GOT3 (cell line): ENCODE measurements around the gene ADARB1.

ENCODE experiments used
- DNase-seq: peaks from one replicate; lab custom pipeline; 2025; ENCODE audit warnings: mixed read lengths; lab: John Stamatoyannopoulos, UW

ADARB1 gene

DNA sequence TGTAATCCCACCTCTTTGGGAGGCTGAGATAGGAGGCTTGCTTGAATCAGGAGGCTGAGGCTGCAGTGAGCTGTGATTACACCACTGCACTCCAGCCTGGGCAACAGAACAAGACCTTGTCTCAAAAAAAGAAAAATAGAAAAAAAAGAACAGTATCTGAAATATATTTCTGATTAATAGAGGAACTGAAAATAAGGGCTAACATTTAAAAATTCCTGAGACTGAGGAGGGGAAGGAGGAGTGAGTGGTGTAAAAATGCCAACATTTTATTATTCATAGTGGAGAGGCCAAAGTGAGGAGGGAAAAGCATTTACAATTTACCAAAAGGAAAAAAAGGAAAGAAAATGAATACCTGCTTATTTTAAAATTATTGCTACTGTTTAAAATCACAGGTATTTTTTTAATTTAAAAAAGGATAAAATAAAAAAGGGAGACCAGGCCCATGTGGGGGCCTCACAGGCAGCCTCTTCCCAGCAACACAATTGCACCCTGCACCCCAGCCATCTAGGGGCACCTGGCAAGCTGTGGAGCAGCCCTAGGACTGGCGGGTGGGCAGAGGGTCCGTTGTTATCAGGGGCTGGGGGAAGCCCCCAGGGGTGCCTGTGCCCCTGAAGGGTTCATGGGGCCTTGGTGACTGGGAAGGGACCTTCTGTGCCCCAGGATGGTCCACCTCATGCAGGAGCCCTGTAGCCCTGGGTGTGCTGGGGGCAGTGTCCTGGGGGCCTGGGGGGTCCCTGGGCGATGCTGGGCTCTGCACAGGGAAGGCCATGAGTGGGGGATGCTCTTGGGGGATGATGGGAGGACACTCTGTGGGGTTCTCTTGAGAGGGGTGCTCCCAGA, 34.8 kb upstream of the ADARB1 start:
- no peak for DNase-seq

DNA sequence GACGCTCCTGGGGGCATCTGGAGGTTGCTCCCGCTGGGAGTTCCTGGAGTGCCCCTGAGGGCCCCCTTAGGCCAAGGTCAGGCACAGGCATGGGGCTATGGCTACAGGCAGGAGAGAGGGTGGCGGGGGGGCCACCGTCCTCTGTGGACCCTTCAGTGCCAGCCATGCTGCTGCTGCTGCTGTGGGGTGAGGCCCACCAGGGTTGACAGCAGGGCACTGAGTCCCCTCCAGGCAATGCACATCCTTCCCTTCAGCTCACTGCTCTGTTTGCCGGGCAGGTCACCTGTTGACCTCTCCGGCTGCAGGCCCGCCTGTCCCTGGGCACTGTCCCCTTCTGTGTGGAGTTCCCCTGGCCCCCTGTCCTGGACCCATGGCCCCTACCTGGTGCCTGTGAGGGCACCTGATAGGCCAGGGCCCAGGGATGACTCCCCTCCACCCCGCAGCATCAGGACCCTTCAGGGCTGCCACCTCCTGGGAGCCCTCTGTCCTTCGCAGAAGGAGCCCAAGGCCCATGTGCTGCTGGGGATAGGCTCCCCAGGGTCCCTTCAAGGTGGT, 34.1 kb upstream of the ADARB1 start:
- no peak for DNase-seq

DNA sequence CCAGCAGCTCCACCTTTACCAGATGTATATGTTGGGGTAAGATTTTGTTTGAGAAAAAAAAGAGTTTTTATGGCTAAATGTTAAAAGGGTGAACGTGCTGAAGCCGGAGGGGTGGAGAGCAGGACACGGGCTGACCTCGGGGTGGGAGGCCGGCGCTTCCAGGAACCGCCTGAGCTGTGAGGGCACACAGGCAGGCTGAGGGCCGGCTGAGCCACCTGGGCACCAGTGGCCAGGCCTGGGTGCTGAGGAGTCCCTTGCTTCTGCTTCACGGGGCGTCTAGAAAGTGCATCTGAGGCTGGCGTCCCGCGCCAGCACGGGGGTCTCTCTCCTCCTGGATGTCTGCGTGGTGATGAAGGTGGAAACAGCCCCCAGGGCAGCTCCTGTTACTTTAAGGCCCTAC, 33.6 kb upstream of the ADARB1 start:
- no peak for DNase-seq

DNA sequence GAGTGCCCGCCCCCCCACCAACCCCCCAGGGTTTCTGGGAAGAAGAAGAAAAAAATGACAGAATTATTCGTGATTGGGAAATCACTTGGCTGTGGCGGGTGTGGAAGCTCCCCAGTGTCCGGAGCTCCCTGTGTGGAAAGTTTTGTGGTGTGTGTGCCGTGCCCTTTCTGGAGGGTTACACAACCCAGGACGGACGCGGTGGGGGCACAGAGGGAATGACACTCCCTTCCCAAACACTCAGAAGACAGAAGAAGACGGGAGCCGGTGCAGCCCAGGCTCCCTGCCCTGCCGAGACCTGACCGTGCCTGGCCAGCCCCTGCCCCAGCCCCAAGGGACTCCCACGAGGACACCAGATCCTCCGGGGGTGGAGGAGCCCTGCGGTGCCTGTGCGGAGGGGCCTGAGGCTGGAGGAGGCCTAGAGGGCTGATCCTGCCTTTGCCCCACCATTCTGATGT, 33.0 kb upstream of the ADARB1 start:
- peak; percentile 22 for DNase-seq

DNA sequence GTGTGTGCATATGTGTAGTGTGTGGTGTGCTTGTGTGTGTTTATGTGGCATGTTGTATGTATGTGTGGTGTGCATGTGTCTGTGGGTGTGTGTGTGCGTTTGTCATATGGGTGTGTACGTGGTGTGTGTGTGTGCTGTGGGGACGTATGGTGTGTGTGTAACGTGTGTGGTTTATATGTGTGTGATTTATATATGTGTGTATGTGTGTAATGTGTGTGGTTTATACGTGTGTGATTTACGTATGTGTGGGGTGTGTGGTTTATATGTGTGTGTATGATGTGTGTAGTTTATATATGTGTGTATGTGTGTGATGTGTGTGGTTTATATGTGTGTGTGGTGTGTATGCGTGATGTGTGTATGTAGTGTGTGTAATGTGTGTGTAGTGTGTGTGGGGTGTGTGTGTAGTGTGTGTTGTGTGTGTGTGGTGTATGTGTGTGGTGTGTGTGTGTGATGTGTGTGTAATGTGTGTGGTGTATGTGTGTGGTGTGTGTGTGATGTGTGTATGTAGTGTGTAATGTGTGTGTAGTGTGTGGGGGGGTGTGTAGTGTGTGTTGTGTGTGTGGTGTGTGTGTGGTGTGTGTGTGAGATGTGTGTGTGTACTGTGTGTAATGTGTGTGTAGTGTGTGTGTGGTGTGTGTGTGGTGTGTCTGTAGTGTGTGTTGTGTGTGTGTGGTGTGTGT, 32.3 kb upstream of the ADARB1 start:
- no peak for DNase-seq

DNA sequence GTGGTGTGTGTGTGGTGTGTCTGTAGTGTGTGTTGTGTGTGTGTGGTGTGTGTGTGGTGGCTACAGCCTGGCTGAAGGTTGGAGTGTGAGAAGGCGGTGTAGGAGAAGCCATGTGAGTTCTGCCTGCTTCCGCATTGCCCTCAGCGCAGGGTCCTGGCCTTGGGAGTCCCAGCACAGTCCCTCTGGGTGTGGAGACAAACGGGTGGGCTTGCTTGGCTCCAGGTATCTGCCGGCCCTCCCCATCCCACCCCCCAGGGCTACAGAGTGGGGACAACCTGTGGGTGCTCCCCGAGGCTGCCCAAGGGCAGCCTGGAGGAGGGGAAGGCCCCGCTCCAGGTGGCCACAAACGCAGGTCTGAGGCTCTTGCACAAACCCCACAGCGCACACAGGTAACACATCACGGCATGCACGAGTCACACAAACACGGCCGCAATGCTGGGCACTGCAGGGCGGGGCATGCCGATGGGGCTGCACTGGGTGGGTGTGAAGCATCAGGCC, 31.7 kb upstream of the ADARB1 start:
- DNase-seq = no peak

DNA sequence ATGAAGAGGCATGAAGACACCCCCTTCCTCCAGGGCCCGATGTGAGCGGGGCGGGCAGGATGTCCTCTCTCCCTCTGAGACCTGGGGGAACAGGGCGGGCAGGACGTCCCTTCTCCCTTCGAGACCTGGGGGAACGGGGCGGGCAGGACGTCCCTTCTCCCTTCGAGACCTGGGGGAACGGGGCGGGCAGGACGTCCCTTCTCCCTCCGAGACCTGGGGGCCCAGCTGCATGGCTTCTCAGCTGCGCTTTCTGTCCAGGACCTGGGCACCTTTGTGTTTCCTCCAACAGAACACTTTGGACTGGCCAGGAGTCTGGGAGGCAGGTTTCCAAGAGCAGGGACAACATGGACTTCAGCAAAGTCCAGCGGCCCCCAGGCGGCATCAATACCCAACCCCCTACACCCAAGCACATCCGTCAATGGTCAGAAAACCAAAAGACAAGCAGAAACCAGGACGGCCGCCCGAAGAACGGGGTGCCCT, 30.8 kb upstream of the ADARB1 start:
- DNase-seq = no peak

DNA sequence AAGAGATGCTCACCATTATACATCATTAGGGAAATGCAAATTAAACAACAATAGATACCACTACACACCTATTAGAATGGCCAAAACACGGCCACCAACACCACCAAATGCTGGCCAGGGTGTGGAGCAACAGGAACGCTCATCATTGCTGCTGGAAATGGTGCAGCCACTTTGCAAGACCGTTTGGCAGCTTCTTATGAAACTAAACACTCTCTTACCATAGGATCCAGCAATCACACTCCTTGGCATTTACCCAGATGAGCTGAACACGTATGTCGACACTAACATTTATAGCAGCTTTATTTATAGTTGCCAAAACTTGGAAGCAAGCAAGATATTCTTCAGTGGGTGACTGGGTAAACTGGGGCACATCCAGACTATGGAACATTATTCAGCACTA, 28.9 kb upstream of the ADARB1 start:
- DNase-seq = no peak

DNA sequence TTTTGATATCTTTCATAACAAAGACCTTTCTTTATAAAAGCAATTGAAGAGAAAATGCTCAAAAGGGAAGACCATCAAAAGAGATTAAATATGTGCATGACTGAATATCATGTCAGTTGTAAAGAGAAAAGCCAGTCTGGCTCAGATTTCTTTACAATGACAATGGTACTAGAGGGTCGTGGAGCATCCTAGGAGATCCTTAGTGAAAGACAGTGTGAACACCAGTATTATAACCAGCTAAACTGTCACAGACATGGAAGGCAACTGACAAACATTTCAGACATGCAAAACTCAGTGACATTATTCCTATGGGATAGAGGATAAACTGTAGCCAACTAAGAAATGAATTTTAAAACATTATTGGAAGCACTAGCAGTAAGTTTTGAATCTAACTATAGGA, 27.1 kb upstream of the ADARB1 start:
- DNase-seq = no peak

DNA sequence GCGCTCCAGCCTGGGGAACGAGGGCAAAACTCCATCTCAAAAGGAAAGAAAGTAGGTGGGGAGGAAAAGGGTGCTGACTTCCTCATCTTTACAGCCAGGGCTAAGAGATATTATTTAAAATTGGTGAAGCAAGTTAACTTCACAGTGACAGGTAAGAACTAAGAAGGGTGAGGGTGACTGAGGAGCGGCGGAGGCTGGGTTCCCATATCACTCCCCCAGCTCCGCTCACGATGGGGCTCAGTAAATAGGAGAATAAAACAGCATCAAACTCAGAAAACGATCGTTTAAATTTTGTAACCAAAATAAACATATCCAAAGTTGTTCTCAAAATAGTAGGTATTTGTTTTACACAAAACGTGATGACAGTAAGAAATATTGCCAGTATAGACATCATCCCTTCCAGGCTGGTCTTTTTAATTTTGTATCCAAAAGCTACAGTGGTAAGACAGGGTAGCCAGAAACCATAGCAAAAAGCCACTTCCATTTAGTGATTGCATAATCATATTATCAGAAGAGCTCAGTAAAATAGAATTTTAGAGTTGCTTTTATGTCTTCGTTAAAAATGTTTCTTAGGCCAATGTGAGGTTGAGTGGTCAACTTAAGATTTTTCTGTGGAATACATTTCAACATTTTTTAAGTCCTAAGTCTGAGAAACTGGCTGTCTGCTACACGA, 26.2 kb upstream of the ADARB1 start:
- DNase-seq = no peak

DNA sequence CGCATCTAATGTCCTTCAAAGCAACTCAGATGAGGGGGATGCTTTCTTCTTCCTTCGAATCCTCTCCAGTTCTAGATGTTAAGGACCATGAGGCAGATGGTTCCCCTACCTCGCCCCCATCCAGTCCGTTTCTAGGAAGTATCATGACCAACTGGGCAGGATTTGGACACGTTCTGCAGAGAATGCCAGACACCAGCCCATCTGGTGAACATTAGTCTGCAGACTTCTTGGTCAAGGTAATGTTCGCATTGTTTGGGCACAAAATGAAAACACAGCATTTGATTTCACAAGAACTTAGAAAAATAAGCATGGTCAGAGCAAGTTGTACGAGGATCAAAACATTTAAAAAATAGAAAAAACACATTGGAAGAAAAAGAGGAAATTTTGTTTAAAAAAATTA, 25.4 kb upstream of the ADARB1 start:
- DNase-seq = no peak

DNA sequence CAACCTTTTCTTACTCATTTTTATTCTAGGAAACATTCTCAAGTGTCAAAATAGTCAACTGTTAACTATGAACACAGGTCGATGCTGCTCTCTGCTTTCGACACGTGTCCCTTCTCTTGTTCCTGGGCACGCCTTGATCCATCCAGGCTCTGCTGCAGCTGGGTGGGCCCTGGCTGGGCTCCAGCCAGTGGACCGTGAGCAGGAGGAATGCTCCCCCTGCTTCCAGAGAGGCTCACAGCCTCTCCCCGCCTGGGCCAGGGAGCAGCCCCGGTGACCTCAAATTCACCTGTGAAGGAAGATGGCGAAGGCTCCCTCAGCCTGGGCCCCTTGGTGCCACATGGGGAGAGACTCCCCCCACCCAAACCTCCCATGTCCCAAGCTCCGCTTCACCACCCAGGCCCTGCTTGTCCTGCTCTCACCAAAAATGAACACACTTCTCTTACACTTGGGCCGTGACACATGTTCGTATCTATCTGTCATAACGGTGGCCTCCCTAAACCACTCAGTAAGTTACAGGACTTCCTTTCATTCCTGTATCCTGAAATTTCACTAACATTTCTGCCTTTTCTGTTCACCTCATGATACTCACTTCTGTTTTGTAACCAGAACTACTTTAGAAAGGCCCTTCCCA, 24.6 kb upstream of the ADARB1 start:
- DNase-seq = no peak

DNA sequence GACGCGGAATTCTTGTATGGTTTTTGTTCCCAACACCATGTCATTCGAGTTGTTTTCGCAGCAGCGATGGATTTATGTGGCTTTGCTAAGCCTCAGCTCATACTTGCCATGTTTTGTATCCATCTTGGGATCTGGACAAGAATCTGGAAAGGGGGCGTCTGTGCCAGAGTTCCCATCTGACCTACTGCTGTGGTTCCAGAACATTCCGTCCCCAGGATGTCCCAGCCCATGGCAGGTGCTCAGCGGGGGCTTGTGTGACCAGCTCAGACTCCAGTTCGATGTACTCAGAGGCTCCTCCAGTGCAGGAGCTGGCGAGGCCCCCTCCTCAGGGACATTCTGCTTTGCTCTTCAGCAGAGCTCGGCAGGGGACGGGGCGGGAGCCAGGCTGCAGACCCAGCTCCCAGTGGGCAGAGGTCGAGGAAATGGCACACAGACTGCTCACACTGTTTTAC, 24.0 kb upstream of the ADARB1 start:
- no peak for DNase-seq

DNA sequence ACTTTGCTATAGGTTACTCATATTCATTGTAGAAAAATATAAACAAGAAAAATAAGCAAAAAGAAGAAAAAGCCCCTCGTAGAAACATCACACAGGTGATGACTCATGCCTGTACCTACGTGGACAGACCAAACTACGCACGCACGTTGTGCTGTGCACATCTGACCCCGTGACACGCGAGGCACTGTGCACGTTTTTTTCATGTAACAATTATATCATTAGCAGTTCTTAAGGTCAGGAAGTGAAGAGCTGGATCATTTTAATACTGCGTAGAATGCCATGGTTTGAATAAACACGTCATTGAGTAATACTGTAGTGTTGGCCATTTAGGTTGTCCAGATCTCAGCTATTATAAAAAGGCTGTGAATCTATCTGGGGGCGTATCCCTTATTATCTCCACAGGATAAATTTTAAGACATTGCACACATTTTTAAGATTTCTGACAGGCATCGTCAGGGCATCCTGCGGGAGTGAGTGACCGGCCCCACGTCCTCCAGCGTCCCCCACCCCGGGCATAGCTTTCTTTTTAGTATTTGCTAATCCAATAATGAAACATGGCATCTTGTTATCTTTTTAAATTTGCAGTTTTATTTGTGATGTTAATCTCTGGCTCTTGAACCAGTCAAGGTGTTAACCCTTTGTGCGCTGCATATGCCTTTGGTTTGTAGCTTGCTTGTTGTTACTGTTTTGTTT, 23.4 kb upstream of the ADARB1 start:
- DNase-seq = no peak

DNA sequence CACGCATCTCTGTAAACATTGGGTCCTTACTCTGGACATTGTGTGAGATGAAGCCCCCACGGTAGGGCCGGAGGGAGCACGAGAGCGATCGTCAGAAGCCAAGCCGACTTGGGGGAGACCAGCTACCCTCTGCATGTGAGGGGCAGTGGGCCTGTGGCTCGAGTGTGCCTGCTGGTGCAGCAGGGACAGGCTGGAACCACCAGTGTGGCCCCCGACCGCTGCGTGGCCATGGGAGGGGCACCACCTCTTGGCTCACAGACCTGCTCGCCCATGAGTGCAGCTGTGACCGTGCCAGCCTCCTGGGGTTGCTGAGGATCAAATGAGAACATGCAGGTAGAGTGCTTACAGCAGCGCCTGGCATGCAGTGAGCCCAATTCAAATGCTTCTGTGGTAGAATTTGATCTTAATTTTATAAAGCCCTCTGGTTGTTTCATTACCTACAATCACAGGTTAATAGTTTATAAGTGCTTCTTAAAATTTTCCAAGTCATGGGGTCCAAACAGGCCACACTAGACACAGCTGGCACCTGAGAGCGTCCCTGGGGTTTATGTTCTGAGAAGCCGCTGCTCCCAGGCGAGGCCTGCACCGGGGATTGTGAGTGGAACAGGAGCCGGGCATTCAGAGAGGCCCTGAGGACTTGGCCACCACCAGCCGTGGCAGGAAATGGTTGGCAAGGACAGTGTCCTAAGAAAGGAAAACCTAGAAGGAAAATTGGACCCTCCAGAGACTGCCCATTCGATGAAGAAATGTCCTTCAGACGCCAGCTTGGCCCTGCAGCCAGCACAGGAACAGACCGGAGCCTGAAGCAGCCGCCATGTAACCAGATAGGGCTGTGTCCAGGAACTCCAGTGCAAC, 22.6 kb upstream of the ADARB1 start:
- DNase-seq = no peak

DNA sequence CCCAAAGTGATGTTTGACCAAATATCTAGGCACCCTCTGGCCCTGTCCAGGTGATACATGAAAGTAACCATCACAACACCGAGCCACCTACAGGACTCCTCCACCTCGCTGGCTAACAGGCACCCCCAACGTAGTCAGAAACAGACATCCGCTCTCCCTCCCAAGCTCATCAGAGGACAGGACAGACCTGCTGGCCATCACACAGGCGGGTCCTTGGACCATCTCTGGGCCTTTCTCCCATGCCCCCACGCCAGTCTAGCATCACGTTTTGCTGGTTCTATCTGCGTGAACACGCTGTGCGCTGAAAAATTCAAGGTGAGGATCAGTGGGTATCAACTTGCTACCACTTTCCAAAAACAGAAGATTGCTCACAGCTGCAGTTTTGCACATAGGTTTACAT, 21.4 kb upstream of the ADARB1 start:
- no peak for DNase-seq

DNA sequence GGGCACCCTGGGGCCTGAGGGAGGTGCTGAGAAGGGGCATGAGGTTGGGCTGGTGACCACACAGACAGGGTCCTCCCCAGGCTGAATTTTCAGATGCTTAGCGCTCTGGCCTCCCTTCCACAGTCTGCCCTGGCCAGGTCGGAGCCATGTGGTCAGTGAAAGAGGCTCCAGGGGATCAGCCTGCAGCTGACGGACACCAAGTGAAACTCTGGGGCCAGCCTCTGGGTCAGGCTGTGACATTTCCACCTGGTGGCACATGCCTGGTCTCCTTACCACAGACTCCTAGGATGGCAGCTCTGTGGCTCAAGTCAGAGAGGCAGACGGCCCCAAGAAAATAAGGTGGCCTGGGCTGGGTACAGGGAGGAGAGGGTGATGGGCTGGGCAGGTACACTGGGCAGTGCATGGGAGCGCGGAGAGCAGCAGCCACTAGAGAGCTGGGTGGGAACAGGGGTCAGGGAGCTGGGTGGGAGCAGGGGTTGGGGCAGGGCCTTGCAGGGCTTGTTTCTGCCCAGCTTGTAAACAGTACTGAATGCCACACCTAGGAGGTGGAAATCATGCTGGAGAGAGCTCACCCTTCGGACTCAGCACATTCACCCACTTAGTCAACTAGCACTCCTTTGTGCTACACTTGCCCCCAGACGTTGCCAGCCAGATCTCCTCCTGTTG, 20.7 kb upstream of the ADARB1 start:
- DNase-seq = no peak

DNA sequence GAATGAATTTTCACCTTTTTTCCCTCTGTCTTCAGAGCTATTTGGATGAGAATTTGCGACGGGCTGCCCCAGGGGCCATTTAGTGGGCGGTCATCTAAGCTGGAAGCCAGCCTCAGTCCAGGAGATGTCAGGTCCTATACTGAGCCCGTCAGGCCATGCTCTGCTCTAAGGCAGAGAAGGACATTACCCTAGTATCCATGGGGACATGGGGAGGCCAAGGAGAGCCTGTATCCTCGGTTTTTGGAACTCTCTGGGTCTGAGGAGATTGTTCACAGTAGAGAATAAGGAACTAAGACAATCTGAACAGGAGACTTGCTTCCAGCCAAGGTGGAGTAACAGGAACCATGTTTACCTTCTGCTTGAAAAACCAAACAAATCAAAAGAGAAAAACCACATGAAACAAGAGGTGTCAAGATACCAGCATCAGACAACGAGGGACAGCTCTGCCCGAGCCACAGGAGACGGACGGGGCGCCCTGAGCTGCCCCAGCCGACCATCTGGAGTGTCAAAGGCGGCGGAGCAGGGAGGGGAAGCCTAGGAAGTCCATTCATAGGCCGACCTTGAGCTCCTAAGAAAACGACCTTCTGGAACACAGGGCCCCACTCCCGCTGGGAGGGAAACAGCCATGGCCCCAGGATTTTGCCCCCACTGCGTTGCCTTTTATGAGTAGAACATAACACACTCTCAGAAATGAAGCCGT, 20.0 kb upstream of the ADARB1 start:
- no peak for DNase-seq
